Adrenal gland (tissue), 12 donors: ENCODE measurements around the gene UVRAG. TPM values are rescaled to one million over a fixed set of nuclear protein-coding genes. Genes with fewer than 3 reads are reported as not detected.

ENCODE experiments used
- DNase-seq, 7 donors: peaks; one replicate each; pipeline ENCODE4 v3.0.0-alpha.2; 2019 to 2020
- H3K27ac ChIP-seq, 5 donors: fragments of 200-600 bp; sonication (generic) in 4 of 5; 1 replicate in 3 of 5; 2 replicates in 2 of 5; pipeline versions ENCODE4 v1.5.1 to v1.8.0; 2016 to 2020; ENCODE audit warnings: mild to moderate bottlenecking in 1 of 5
- H3K27me3 ChIP-seq: fragments of 200-600 bp; 2 replicates; pipeline ENCODE4 v1.8.0; 2021
- H3K36me3 ChIP-seq, 2 donors: fragments of 200-600 bp; replicated peaks in 1 of 2; 1 replicate in 1 of 2; 2 replicates in 1 of 2; pipeline versions ENCODE4 v1.5.1 to v1.8.0; 2018 to 2022
- H3K4me1 ChIP-seq, 2 donors: fragments of 200-600 bp; replicated peaks in 1 of 2; 1 replicate in 1 of 2; 2 replicates in 1 of 2; pipeline versions ENCODE4 v1.5.1 to v1.8.0; 2018 to 2021
- H3K4me3 ChIP-seq, 4 donors: fragments of 200-600 bp; sonication (generic) in 3 of 4; one replicate each; pipeline ENCODE4 v1.5.1; 2016 to 2018
- H3K9me3 ChIP-seq, 3 donors: fragments of 200-600 bp; sonication (generic) in 1 of 3; replicated peaks in 1 of 3; 1 replicate in 2 of 3; 2 replicates in 1 of 3; pipeline versions ENCODE4 v1.5.1 to v1.8.0; 2016 to 2021
- CTCF ChIP-seq, 6 experiments: fragments of 450-650 bp in 4 of 6; fragments of 200-600 bp in 2 of 6; sonication (generic) in 1 of 6; IDR thresholded peaks; 1 replicate in 5 of 6; 2 replicates in 1 of 6; pipeline versions ENCODE4 v1.5.1 to v1.8.0; 2016 to 2021; ENCODE audit warnings: antibody characterized with exemption in 6 of 6, mild to moderate bottlenecking in 2 of 6, moderate library complexity in 1 of 6
- POLR2A ChIP-seq, 2 donors: fragments of 450-650 bp; IDR thresholded peaks; one replicate each; pipeline ENCODE4 v1.6.1; 2017; ENCODE audit warnings: antibody characterized with exemption in 2 of 2, mild to moderate bottlenecking in 2 of 2, moderate library complexity in 1 of 2
- WGBS, 4 donors: extraction: QIAGEN DNeasy Blood & Tissue Kit in 2 of 4; methylation state at CpG; one replicate each; pipeline versions ENCODE4 v1.1.5 to v1.1.7; 2013 to 2017; 5-methylcytosine and 5-hydroxymethylcytosine counted together
- intact Hi-C, 2 donors: fragments of 100-400 bp; cut with DNase I; formaldehyde crosslinking; loops; one replicate each; pipeline versions ENCODE4 v1.14.1 to v1.15.0; 2022 to 2023
- polyA plus RNA-seq, 3 donors: library from polyadenylated mRNA; stranded (reverse); fragments of 200-250 nt in 2 of 3; fragments of 350-450 nt in 1 of 3; fragmentation: Illumina TruSeq in 1 of 3; extraction: RNeasy Lipid Tissue Mini Kit (QIAGEN cat#74804) in 1 of 3; gene quantifications; one replicate each; pipeline ENCODE4 v1.2.3, GENCODE V29; 2013 to 2014
- total RNA-seq, 9 donors: library from RNA; depleted of rRNA in 4 of 9; stranded (reverse); fragments of >200 nt in 4 of 9; fragments of 120-200 nt in 1 of 9; fragmentation: NEBNext Ultra II Directional in 1 of 9; extraction: Animal tissue kit (Norgen Biotek cat#: 25700) in 1 of 9; gene quantifications; one replicate each; pipeline versions ENCODE4 v1.1.0 to v1.2.4, GENCODE V29; 2013 to 2023
- donor health status: healthy with polysubstance abuse.
- donor health status: Bipolar disorder and iron deficiency.
- donor health status: DM: yes; HTN: yes; CAD: no.
- donor health status: DM: no; HTN: no; CAD: no.
- donor health status: DM: no; HTN: no; CAD: no.
- donor health status: DM: yes; HTN: yes; CAD: no.

UVRAG gene
- total and polyA plus RNA-seq, 12 donors: 10.9 to 61.4 (median 28.5) TPM

- Histone ChIP-seq H3K9me3 (peaks cover 0 to 11% (median 0%) of the 10 kb centered on the region in 3 donors), H3K4me3 (no peak overlapping the region), H3K27ac (no peak overlapping the region), H3K4me1 (no peaks in the 10 kb centered on the region), H3K27me3 (no peaks in the 10 kb centered on the region), H3K36me3 (no peaks in the 10 kb centered on the region)
- TF ChIP-seq POLR2A (IDR thresholded peaks at IDR 0.05) (no peak), CTCF (IDR thresholded peaks at IDR 0.05) (no peak)
- DNase-seq: no peak
- intact Hi-C loops: no loop called here
- 88 to 97% (median 93%) methylated on average over 3 of the region's 3 CpGs for WGBS, 4 donors
Observed at GRCh38 chr11:76005756-76006155, 190.7 kb downstream of the UVRAG start.

GRCh38 chr11:76007166-76007565 lies 192.2 kb downstream of the UVRAG start:
- 97 to 100% (median 97%) methylated on average over 2 of the region's 2 CpGs for WGBS, 4 donors
- no peak overlapping the region for H3K4me3 ChIP-seq
- H3K9me3 ChIP-seq: peaks cover 0 to under 1% (median 0%) of the 10 kb centered on the region in 3 donors
- no peaks in the 10 kb centered on the region for H3K4me1 ChIP-seq
- no peak overlapping the region for H3K27ac ChIP-seq
- no peak for DNase-seq
- TF ChIP-seq POLR2A (IDR thresholded peaks at IDR 0.05) (no peak), CTCF (IDR thresholded peaks at IDR 0.05) (no peak)
- H3K27me3 ChIP-seq: no peaks in the 10 kb centered on the region
- H3K36me3 ChIP-seq: no peaks in the 10 kb centered on the region
- intact Hi-C loops: no loop called here

- Histone ChIP-seq H3K9me3 (no peaks in the 10 kb centered on the region), H3K27ac (no peak overlapping the region), H3K36me3 (no peaks in the 10 kb centered on the region), H3K27me3 (no peaks in the 10 kb centered on the region), H3K4me3 (no peak overlapping the region), H3K4me1 (no peaks in the 10 kb centered on the region)
- intact Hi-C loops: no loop called here
- no peak for DNase-seq
- WGBS, 4 donors: 74 to 91% (median 80%) methylated on average over 2 of the region's 2 CpGs
- TF ChIP-seq CTCF (IDR thresholded peaks at IDR 0.05): no peak
- no peak for TF ChIP-seq POLR2A (IDR thresholded peaks at IDR 0.05)
Observed at GRCh38 chr11:76008474-76008873, 193.5 kb downstream of the UVRAG start.

GRCh38 chr11:76010051-76010450 lies 195.0 kb downstream of the UVRAG start:
- intact Hi-C loops: no loop called here
- H3K9me3 ChIP-seq: no peaks in the 10 kb centered on the region
- no peaks in the 10 kb centered on the region for H3K4me1 ChIP-seq
- no peak overlapping the region for H3K4me3 ChIP-seq
- no peak for TF ChIP-seq POLR2A (IDR thresholded peaks at IDR 0.05)
- TF ChIP-seq CTCF (IDR thresholded peaks at IDR 0.05): no peak
- DNase-seq: no peak
- no peaks in the 10 kb centered on the region for H3K36me3 ChIP-seq
- no peaks in the 10 kb centered on the region for H3K27me3 ChIP-seq
- WGBS, 4 donors: 95 to 98% (median 95%) methylated on average over 2 of the region's 2 CpGs
- H3K27ac ChIP-seq: no peak overlapping the region
